CD4-positive, alpha-beta T cell treated with Interleukin-4 for 1 hour (primary cell): Measurements from ENCODE around the gene OR11H7.
A peak's percentile ranks its signal among the peaks of the same experiment; 100 is the strongest.
"Not testable (repeated sequence)": the region's sequence is repeated elsewhere in the genome, so short reads cannot be mapped to it uniquely, and the experiment has no call there.

Experiments used
- DNase-seq, 2 donors: peaks; one replicate each; pipeline ENCODE4 v3.0.0-alpha.2; 2020 to 2022

OR11H7 gene

DNA sequence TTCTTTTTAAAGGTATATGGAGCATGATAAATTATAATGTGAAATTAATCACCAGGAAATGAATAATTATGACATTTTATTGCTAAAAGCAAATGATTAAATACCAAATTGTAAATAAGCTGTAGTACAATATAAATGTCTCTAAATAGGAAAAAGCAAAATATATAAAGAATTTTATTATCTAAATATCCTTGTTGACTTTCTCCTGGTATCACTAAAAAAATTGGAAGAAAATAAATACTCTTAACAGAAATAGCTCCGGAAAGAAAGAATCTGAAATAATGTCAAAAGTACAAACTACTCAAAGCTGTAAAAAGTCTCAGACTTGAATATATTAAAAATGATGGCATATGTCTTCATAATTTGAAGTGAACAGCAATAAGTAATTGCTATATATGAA is at the start of gene OR11H7:
Gene OR11H7 (plus strand): TSS at position 301 of the 400 bp plus-strand sequence.
- no peak for DNase-seq

DNA sequence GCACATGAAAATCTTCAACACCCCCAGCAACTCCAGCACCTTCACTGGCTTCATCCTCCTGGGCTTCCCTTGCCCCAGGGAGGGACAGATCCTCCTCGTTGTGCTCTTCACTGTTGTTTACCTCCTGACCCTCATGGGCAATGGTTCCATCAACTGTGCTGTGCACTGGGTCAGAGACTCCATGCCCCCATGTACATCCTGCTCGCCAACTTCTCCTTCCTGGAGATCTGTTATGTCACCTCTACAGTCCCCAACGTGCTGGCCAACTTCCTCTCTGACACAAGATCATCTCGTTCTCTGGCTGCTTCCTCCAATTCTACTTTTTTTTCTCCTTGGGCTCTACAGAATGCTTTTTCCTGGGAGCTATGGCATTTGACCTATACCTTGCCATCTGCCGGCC is 49.6 kb upstream of the OR11H7 start:
- DNase-seq: peak in 1 of 2 donors; percentile 12

DNA sequence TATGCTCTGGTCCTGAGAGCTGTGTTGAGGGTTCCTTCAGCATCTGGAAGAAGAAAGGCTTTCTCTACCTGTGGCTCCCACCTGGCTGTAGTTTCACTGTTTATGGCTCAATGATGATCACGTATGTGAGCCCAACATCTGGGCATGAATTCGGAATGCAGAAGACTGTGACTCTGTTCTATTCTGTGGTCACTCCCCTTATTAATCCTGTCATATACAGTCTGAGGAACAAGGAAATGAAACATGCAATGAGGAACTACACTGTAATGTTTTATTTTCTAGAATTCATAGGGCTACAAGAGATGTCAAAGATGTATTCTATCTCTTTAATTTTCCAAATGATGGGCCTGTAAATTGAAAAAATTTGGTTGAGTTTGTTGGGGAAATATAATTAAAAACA is 48.9 kb upstream of the OR11H7 start:
- no peak for DNase-seq

DNA sequence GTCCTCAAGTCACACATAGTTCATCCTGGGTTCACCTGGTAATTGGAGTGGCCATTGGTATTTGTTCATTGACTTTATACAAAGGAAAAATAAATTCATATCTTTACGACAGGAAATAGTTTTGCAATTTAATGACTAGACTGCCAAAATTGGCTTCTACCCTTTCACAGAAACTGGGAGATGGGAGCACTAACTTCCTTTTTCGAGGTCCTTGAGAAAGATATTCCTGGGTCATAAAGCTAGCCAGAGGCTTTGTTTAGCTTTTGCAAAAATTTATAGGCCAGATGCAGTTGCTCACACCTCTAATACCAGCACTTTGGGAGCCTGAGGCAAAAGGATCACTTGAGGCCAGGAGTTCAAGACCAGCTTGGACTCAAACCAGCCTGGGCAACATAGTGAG is 48.3 kb upstream of the OR11H7 start:
- DNase-seq: no peak

DNA sequence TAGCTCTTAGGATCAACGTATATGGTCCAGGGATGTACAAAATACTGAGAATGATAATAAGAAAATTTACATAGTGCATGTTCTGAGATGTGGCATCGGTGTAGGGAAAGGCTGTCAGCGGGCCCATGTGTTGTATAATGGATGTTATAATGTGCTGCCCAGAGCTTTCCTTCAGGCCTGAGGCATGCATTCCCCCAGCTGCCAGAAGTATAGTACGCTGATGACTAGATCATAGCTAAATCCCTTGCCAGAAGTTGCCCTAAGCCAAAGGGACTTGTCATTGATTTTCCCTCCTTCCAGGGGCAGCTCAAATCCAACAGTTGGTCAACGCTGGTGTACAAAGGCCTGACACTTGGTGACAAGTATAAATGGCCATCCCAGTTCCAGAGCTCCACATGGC is 44.6 kb upstream of the OR11H7 start:
- DNase-seq: no peak

DNA sequence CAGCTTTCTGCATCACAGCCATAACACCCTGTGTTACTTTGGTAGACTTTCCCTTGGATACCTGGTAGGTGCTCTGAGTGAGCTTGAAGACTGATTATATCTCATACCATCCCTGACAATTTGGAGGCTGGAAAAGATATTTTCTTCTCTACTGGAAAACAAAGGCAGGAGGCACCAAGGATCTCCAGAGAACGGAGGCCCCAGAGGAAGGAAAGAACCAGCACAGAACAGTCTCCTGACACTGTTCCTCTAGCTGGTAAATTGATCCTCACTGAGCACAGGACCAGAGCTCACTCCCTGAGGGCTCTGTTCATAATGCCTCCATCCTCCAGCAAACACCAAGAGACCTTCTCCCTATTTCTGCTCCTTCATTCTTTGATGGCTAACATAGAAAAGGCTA is 38.2 kb upstream of the OR11H7 start, which contains the start of gene OR11G2:
Gene OR11G2 (plus strand): TSS at position 301 of the 400 bp plus-strand sequence. CDS start 6,542 bp downstream, outside the sequence.
- DNase-seq: no peak

DNA sequence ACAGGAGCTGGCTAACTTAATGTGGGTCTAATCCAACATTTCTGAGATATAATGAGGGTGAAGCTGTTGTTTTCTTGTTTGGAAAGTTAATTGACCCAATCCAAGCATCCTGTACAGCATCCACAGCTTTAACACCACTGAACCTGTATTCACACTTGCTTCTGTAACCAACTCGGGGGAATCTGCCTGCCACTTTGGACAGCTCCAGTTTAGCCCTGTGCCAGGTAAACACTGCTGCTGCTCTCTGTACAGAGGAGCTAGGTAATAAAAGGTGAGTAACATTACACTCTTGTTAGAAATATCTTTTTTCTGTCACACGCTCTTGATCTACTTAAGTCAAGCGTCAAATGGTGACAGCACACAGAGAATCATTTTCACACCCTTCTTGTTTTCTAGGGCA is 37.4 kb upstream of the OR11H7 start:
- DNase-seq: no peak

DNA sequence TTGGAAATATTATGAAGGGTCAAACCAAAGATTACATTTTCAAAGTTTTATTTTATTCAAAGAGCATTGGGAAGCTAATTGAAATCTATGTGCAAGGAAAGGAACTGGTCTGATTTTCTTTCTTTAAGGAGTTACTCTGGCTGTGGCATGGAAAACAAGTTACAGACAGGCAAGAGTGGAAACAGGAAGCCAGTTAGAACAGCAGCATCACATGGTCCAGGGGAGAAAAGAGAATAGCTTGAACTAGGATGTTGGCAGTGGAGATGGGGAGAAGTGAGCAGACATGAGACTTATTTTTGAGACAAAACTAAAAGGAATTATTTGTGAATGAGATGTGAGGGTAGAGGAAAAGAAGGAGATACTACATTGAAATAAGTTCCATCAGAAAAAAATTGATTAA is 34.7 kb upstream of the OR11H7 start:
- no peak for DNase-seq

DNA sequence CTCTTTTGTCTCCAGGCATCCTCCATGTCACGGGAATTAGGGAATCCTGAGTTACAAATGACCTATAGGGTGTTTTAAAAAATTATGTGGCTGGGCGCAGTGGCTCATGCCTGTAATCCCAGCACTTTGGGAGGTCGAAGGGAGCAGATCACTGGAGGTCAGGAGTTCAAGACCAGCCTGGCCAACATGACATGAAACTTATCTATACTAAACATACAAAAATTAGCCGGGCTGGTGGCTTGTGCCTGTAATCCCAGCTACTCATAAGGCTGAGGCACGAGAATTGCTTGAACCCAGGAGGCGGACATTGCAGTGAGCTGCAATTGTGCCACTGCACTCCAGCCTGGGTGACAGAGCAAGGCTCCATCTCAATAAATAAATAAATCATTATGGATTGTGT is 33.6 kb upstream of the OR11H7 start:
- not testable (repeated sequence) for DNase-seq

DNA sequence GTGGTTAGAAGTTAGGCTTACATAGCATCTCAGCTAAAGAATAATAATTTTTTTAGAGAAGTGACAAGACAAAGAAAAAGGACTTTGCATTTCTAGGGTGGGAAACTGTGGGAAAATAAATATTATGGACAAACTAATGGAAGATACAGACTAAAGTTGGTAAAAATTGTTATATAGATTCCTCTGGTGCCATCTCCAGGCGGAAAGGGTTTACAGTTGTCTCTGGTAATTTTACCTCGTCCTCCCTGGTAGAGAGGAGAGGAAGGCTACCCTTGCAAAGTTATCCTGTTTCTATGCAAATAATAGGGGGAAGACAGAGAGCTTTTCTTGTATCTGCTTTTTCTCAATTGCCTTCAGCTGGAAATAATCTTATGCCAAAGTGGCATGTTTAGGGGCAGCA is 32.9 kb upstream of the OR11H7 start:
- peak in 1 of 2 donors; percentile 3 for DNase-seq

DNA sequence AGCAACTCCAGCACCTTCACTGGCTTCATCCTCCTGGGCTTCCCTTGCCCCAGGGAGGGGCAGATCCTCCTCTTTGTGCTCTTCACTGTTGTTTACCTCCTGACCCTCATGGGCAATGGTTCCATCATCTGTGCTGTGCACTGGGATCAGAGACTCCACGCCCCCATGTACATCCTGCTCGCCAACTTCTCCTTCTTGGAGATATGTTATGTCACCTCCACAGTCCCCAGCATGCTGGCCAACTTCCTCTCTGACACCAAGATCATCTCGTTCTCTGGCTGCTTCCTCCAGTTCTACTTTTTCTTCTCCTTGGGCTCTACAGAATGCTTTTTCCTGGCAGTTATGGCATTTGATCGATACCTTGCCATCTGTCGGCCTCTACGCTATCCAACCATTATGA is 31.3 kb upstream of the OR11H7 start:
- DNase-seq: no peak

DNA sequence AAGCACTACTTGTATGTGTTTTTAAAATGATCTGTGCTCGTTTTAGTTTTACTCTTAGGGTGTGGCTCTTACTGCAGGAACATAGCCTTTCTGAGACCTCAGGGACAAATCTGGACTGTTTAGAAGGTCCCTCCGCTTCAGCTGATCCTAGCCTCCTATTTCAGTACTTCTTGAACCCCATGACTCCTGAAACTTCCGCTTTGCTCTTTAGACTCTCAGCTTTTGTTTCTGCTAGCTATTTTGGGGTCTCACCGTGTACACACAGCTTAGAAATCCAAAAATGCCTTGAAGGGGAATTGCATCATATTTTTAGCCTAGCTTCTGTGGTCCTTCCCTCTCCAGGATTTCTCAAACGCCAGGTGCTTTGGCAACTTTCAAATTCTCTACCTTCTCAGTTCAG is 29.8 kb upstream of the OR11H7 start:
- no peak for DNase-seq

DNA sequence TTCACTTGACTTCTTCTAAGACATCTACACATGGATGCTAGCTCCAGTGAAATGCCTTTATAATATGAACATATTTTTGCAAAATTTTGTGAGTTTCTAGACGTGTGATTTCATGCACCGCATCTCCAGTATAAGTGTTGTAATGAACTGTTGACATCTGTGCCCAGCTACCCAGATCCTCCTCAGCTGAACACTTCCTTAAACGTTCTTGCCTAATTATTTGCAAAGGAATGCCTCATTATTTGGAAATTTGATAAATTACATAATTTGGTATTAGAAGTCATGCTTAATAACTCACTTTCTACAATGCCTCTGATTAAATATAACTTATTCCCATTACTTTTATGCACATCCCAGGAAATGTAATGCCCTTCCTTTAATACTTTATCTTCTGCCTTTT is 24.1 kb upstream of the OR11H7 start:
- DNase-seq: no peak

DNA sequence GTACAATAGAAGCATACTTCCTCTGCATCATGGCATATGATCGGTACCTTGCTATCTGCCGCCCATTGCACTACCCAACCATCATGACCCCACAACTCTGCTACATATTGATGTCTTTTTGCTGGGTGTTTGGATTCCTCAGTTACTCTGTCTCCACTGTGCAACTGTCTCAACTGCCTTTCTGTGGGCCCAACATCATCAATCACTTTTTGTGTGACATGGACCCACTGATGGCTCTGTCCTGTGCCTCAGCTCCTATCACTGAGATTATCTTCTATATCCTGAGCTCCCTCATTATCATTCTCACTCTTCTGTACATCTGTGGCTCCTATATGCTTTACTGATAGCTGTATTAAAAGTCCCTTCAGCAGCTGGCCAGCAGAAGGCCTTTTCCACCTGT is 19.2 kb upstream of the OR11H7 start:
- DNase-seq: no peak

DNA sequence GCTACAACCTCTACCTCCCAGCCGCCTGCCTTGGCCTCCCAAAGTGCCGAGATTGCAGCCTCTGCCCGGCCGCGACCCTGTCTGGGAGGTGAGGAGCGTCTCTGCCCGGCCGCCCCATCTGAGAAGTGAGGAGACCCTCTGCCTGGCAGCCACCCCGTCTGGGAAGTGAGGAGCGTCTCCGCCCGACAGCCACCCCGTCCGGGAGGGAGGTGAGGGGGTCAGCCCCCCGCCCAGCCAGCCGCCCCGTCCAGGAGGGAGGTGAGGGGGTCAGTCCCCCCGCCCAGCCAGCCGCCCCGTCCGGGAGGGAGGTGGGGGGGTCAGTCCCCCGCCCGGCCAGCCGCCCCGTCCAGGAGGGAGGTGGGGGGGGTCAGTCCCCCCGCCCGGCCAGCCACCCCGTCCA is 16.4 kb upstream of the OR11H7 start:
- DNase-seq: not testable (repeated sequence)

DNA sequence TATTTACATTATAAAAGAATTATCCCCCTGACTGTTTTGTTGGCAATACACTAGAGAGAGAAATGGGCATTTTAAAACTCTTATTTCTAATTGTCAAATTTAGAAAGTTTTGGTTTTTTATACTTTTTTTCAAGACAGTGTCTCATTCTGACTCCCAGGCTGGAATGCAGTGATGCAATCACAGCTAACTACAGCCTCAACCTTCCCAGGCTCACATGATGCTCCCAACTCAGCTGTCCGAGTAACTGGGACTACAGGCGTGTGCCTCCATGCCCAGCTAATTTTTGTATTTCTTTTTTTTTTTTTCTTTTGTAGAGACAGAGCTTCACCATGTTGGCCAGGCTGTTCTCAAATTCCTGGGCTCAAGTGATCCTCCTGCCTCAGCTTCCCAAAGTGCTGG is 13.6 kb upstream of the OR11H7 start:
- DNase-seq: no peak

DNA sequence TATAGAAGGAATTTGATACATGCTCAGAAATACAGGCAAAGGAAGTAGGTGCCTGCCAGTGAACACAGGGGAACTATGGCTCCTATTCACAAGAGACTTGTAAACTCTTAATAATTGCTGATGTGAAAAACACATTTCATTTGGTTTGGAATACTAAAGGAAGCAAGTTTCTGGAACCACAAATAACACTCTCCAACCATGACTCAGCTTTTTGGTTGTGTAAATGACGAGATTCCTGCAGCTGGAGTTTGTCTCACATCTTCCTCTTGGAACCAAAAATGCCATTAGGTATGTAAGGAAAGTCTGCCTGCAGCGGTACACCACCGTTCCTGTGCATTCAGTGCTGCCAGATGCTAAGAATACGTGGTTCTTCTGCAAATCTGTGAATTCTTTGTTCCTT is 9.7 kb upstream of the OR11H7 start:
- DNase-seq: no peak

DNA sequence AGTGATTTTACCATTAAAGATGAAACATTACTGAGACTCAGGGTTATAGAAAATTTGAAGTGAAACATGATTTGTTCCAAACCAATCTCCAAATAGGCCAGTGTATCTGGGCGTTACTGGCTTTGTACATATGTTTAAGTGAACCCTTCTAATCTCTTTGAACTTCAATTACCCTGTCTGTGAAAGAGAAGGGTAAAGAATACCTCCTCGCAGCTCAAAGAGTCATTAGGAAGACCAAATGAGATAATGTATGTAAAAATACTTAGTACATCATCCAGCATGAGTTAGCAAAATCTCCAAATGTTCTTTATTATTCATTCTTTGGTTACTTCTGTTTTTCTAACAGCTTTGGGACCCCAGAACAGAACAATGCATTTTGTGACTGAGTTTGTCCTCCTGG is 5.4 kb upstream of the OR11H7 start, which contains the start of gene OR11H6:
Gene OR11H6 (plus strand): TSS at position 301 of the 400 bp plus-strand sequence. CDS start 0 bp downstream, at position 301.
- no peak for DNase-seq

DNA sequence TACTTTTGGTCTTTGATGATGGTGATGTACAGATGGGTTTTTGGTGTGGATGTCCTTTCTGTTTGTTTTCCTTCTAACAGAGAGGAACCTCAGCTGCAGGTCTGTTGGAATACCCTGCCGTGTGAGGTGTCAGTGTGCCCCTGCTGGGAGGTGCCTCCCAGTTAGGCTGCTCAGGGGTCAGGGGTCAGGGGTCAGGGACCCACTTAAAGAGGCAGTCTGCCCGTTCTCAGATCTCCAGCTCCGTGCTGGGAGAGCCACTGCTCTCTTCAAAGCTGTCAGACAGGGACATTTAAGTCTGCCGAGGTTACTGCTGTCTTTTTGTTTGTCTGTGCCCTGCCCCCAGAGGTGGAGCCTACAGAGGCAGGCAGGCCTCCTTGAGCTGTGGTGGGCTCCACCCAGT is 6.6 kb downstream of the OR11H7 start:
- DNase-seq: not testable (repeated sequence)

DNA sequence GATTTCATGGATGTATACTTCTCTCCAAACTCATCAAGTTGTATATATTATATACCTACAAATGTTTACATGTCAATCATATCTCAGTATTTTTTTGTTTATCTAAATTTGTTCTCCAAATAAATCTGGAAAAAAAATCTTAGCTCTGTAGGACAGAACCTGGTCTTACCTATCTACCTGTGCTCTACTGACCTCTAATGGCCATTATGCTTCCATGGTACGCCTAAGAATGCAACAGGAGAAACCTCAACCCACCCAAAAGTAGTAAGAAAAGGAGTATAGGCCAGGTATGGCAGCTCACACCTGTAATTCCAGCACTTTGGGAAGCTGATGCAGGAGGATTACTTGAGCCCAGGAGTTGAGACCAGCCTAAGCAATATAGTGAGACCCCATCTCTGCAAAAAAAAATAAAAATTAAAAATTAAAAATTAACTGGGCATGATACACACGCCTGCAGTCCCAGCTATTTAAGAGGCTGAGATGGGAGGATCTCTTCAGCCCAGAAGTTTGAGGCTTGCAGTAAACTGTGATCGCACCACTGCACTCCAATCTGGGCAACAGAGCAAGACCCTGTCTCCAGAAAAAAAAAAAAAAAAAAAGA is 19.0 kb downstream of the OR11H7 start:
- DNase-seq: peak in 1 of 2 donors; percentile 18

DNA sequence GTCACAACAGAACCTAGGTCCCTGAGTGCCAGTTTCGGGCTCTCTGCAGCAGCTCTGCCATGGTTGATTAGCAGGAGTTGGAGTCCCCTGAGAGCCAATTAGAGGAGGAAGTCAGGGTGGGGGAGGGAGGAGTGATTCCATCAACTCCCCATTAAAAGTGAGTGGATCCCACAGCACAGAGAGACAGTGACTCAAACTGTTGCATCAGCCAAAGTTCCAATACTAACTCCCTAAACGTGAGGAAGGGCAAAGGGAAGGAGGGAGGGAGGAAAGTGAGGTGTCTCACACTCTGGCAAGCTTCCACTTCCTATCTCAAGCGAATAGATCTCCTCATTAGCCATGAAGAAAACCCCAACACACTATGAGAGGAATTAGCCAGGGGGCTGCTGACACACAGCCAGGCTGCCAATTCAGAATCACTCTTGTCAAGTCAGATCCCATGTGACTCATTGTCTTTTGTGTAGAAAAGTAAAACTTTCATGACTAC is 33.9 kb downstream of the OR11H7 start:
- no peak for DNase-seq

DNA sequence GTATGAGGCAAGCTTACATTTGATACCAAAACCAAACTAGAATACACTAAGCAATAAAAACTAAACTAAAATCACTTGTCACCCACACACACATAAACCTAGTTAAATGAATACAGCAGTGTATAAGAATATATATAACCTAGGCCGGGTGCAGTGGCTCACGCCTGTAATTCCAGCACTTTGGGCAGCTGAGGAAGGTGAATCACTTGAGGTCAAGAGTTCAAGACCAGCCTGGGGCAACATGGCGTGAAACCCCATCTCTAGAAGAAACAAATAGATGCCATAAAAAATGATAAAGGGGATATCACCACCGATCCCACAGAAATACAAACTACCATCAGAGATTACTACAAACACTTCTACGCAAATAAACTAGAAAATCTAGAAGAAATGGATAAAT is 35.6 kb downstream of the OR11H7 start:
- DNase-seq: not testable (repeated sequence)

DNA sequence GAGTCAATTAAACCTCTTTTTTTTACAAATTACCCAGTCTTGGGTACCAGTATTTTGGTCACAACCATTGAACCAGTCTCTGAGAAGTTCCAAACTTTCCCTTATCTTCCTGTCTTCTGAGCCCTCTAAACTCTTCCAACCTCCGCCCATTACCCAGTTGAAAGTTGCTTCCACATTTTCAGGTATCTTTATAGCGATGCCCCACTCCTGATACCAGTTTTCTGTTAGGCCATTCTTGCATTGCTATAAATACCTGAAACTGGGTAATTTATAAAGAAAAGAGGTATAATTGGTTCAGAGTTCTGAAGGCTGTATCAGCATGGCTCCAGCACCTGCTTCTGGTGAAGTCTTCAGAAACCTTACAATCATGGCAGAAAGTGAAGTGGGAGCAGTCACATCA is 45.3 kb downstream of the OR11H7 start:
- DNase-seq: no peak

DNA sequence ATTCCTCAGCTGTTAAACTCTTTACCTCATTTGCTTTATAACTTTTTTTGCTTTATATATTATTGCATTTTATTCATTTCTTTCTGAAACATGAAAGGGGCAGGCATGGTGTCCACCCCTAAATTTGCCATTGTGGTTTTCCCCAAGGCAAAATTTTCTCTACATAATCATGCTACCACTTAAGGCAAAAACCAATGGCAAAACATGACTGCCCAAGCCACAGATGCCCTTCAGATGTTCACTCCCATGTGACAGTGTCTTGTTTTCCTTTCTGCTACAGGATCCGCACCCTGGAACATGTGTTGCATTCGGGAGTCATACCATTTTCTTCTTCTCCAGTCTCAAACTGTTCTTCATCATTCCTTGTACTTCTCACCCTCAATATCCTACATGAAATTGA is 48.6 kb downstream of the OR11H7 start:
- DNase-seq: no peak

DNA sequence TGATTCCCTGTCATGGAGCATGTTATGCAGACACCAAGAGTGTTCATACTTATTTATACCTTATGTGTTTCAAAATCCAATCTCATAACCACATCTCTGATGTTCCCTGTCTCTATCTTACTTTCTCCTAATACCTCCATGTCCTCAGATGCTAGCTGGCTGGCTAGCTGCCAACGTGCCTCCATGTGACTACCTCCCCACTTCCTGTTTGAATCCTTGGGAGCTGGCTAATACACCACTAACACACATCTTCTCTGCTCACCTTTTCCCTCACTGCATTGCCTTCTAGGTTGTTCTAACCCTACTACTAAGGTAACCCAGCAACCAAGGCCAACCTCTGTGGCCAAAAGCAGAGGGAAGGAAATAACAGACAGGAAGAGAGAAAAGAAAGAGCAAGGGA is 49.6 kb downstream of the OR11H7 start:
- DNase-seq: peak in 1 of 2 donors; percentile 38
